MV-4-11 (cell line): ENCODE results near the gene PEX7.
"Not testable (repeated sequence)": the region's sequence is repeated elsewhere in the genome, so short reads cannot be mapped to it uniquely, and the experiment has no call there.

Experiments used
- DNase-seq: peaks from one replicate; lab custom pipeline; 2025; lab: John Stamatoyannopoulos, UW

The PEX7 gene

DNA sequence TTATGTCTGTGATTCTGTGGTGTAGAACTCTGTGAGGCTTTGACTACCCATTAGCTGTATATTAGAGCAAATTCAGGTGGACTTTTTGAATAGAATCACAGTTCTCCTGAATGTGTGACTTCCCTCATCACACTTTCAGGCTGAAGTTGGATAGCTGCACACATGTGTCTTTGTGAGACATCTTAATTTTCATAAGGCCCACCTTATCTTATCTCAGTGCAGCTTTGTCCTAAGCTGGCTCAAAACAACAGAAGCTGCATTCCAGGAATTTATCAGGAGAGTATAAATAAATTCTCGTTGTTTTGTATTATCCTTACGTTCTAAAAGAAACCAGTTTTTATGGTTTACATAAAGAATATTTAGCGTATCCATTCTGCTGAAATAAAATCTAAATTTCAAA lies 73.5 kb downstream of the PEX7 start:
- DNase-seq = no peak

DNA sequence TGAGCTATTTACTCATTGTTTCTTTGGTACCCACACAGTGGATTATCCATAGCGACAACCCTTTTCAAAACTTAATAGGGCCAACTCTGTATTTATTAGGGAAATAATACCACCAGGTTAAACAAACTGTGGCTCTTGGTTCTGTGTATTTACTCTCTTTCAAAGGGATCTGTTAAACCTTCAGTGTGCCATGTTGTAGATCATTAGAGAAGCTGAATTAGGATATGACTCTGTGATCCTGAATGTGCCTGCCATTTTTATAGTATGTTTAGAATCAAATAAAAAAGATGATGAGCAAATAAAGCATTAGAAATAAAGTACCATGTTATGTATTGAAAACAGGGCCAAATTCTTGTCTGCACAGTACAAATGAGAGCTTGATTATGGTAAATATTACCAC lies 74.7 kb downstream of the PEX7 start:
- DNase-seq = no peak

DNA sequence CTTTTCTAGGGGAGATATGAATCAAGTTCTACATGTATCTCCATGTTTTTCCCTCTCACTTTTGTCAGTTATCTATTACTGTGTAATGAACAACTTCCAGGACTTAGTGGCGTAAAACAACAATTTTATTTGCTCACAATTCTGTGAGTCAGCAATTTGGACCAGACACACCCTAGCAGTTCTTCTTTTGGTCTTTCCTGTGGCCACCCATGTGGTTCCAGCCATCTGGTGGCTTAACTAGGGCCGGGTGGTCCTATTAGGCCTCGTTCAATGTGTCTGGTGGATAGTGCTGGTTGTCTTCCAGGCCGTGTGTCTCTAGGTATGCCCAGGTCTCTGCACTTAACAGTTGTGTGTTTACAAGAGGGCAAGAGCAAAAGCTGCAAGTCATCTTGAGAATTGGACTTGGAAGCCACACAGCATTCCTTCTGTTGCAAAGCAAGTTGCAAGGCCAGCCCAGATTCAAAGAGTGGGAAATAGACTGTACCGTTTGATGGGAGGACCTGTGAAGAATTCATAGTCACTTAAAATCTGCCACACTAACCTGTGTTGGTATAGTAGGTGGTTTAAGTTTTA lies 78.9 kb downstream of the PEX7 start:
- peak; percentile 3 for DNase-seq

DNA sequence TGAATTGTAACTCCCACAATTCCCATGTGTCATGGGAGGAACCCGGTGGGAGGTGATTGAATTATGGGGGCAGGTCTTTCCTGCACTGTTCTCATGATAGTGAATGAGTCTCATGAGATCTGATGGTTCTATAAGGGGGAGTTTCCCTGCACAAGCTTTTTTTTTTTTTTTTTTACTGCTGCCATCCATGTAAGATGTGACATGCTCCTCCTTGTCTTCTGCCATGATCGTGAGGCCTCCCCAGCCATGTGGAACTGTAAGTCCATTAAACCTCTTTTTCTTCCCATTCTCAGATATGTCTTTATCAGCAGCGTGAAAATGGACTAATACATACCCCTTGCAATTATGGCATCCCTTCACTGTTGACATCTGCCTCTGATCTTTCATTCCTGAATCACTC lies 82.1 kb downstream of the PEX7 start:
- not testable (repeated sequence) for DNase-seq

DNA sequence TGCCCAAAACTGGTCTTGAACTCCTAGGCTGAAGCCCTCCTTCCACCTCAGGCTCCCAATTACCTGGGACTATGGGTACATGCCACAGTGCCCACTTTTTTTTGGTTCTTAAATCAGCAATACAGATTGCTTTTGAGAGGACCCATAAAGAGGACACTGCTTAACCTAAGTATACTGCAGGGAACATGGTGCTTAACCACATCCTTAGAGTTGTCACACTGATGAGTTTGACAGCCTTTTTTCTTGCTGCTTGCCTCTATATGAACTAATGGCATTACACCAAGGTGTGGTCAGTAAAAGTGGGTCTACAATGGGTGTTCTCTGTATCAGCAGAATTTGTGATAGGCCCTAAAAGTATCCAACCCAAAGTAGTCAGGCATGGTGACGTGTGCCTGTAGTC lies 92.6 kb downstream of the PEX7 start:
- DNase-seq = no peak

DNA sequence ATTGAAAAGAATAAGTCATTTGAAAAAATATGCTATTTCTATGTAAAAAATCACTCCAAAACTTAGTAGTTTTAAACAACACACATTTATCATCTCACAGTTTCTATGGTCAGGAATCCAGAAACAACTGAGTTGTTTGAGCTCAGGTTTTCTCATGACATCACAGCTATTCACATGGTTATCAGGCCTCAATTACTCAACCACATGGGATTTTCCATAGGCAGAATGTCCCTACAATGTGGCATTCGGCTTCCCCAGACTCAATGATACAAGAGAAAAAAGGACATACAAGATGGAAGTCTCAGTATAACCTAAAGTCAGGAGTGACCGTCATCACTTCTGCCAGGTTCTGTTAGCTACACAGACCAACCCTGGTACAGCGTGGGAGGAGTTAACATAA lies 96.3 kb downstream of the PEX7 start:
- DNase-seq = no peak

DNA sequence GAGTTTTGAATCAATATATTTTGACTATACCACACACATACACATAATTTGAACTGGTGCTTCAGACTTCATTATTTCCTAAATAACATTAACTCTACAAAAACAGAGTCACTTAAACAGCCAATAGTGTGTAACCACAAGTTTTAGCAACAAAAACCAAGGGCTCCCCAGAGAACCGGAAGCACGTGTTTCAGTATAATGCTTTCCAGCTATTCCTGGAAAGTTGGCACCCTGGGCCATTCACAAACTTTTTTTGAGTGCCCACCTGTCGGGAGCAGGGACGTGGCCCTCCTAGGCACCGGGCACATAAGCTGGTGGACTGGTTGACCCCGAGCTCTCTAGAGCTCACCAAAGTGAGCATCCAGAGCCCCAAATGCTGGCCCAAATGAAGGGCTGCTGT lies 97.8 kb downstream of the PEX7 start:
- DNase-seq = peak; percentile 54

DNA sequence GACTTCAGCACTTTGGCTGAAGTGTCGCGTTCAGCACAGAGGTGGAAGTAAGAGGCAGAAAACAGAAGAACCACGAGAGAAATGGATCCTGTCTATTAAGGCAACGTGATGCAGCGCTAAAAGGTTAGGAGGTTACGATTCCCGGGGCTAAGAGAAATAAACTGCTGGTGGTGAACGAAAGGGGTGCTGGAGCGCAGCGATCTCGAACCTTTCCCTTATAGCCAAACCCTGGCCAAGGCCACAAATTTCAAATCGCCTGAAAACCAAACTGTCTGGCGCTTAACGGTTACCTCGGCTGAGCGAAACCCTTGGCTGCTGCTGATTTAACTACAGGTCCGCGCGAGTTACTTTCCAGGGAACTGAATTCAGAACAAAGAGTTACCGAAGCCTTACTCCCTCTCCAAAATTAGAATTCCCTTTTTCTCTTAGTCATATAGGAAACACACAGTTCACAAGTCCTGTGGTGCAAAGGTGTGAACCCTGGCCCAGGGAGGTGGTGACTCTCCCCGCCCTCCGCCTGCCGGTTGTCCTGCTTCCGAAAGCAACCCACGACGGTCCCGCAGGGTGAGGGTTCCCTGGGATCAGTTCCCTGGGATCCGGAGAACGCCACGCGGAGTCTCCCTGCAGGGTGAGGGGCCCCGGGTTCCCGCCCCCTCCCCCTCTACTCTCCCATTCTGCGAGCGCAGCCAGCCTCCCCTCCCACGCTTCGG lies 98.4 kb downstream of the PEX7 start:
- no peak for DNase-seq

DNA sequence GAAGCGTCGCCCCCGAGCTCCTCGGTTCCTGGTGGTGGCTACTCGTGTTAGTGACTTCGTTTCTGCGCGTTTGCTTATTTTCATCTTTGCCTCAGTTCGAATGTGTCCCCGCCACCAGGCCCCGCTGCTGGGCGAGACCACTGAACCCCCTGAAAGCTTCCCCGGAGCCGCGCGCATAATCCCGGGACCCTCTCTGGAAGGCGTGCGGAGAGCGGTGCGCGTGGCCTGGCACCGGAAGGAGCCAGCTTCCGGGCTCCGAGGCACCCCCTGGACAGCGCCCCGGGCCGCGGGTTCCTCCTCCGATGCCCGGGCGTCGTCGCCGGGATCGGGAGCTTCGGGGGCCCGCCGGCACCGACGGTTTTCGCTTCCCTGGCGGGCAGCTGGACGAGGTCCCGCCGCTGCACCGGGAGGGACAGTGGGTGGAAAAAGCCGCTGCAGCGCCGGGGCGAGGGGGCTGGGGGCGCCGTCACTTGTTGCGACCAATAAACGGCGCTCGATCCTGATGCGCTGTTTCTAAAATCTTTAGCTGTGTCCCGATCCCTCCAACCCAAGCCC lies 99.1 kb downstream of the PEX7 start:
- DNase-seq = no peak

DNA sequence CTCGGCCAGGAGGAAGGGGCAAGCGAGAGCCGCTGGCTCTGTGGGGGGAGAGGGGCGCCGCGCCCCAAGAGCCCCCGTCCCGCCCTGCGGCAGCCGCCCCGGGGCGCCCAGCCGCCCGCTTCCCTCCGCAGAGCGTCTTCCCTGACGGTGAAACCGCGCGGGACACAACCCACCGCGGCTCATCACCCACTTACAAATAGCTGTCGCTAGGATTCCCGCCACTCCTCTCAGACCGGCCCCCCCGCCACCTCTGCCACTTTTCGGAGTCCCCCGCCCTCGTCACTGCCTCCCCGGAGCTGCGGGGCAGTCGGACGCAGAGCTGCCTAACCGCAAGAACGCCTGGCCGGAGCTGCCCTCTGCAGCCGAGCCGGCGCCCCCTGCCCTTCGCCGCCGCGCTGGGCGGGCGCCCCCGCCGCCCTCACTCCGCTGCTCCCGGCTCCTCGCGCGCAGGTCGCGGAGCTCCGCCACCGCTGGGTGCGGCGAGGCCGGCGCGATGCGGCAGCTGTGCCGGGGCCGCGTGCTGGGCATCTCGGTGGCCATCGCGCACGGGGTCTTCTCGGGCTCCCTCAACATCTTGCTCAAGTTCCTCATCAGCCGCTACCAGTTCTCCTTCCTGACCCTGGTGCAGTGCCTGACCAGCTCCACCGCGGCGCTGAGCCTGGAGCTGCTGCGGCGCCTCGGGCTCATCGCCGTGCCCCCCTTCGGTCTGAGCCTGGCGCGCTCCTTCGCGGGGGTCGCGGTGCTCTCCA lies 99.7 kb downstream of the PEX7 start, which contains the start of gene SLC35D3:
Gene SLC35D3 (plus strand): TSS at position 366 of the 749 bp plus-strand sequence. CDS start 128 bp downstream, at position 494.
- peak; percentile 16 for DNase-seq

DNA sequence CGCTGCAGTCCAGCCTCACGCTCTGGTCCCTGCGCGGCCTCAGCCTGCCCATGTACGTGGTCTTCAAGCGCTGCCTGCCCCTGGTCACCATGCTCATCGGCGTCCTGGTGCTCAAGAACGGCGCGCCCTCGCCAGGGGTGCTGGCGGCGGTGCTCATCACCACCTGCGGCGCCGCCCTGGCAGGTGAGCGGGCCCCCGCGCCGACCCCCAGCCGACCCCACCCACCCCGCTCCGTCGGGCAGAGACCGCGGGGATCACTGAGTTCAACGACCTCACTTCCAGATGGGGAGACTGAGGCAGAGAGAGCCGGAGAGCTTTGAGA lies 100.3 kb downstream of the PEX7 start:
- DNase-seq = no peak

DNA sequence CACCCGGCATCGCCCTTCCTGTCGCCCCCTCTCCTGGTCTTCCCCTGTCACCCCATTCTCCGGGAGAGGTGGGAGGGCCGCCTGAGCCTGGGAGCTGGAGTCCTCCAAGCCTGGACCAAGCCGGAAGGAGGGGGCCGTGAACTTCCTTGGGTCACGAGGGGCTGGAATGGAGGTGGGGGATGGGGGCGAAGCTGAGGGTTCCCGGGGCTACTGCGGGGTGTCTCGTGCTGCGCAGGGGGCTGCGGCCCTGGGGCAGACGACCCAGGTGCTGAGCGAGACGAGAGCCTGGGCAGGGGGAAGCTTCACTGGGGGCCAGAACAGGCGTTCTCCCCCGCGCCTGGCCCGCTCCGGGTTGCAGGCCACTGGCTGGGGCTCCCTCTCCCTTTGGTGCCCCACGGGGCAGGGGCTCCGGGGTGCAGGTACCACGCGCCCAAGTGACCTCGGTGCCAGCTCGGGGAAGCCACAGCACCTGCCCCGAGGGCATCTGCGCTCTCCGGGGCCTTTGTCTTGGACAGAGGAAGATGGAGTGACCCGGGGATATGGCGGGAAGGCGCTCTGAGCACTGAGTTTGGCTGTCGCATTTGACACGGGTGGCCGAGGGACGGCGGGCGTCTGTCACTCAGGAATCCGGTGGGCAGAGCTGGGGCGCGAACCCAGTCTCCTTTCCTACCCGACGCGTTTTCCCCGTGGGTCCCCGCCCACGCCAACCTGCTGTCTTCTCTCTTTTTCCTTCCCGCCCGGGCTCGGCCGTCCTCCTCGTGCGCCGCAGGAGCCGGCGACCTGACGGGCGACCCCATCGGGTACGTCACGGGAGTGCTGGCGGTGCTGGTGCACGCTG lies 100.9 kb downstream of the PEX7 start:
- DNase-seq = no peak

DNA sequence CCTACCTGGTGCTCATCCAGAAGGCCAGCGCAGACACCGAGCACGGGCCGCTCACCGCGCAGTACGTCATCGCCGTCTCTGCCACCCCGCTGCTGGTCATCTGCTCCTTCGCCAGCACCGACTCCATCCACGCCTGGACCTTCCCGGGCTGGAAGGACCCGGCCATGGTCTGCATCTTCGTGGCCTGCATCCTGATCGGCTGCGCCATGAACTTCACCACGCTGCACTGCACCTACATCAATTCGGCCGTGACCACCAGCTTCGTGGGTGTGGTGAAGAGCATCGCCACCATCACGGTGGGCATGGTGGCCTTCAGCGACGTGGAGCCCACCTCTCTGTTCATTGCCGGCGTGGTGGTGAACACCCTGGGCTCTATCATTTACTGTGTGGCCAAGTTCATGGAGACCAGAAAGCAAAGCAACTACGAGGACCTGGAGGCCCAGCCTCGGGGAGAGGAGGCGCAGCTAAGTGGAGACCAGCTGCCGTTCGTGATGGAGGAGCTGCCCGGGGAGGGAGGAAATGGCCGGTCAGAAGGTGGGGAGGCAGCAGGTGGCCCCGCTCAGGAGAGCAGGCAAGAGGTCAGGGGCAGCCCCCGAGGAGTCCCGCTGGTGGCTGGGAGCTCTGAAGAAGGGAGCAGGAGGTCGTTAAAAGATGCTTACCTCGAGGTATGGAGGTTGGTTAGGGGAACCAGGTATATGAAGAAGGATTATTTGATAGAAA lies 101.7 kb downstream of the PEX7 start:
- no peak for DNase-seq

DNA sequence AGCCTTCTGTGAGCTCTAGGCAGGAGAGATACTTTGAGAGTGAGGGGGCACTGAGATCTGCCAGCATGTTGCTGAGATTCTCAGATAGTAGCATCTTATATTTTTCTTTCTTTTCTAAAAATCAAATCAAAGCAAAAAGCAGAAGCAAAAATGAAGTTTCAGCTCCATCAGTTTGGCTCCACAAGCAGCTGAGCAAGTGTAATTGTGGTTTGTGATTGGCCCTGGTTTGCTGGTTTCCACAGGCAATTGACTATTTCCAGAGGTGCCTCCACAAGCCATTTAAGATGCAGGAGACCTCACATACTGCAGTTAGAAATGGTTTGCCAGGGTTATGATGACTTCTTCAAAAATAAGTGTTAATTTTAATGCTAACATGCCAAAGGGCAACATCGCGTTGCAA lies 104.0 kb downstream of the PEX7 start:
- DNase-seq = no peak

DNA sequence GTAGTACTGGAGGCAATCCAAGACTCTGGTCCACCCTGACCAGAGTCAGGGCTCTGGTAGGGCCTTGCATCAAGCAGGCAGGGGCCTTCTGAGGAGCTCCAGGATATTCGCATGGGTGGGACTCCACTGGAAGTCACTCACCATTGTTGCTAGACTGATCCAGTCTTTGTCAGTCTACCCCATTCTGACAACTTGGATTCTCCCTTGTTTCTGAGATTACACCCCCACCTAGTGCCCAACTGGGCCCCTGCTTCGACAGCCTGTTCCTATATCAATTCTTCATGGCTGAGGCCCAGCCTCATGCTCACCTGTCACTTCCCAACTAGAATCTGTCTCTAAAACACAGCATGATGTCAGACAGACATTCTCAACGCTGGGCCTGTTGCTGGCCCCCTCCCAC lies 104.9 kb downstream of the PEX7 start:
- no peak for DNase-seq

DNA sequence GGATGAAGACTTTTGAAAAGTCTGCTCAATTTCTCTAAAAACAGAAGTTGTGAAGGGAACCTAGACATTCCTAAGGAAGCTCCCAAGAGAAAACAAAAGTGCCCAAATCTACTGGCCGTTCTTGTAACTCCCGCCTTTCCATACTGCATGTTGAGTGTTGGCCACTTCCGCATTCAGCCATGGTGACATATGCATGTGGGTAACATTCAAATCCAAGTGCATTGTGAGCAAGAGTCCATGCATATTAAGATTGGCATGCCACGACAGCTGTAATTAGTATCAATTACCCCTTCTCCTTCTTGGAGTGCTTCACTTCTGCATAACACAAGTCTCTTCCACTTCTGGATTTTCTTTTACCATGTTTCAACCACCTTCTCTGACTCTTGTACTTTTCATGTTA lies 108.1 kb downstream of the PEX7 start:
- DNase-seq = peak; percentile 35

DNA sequence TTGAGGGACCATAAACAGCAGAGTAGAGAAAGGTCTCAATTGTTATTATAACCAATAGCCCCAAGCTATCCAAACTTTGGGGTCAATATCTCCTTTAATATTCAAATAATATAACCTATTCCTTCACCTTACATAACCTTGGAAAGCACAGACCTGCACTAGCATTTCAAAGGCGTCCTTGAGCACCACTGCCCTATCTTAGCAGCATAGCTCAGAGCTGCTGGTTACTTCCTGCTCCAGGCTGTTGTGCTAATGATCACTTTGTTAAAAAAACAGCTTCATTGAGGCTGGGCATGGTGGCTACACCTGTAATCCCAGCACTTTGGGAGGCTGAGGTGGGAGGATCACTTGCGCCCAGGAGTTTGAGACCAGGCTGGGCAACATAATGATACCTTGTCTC lies 110.2 kb downstream of the PEX7 start:
- no peak for DNase-seq

DNA sequence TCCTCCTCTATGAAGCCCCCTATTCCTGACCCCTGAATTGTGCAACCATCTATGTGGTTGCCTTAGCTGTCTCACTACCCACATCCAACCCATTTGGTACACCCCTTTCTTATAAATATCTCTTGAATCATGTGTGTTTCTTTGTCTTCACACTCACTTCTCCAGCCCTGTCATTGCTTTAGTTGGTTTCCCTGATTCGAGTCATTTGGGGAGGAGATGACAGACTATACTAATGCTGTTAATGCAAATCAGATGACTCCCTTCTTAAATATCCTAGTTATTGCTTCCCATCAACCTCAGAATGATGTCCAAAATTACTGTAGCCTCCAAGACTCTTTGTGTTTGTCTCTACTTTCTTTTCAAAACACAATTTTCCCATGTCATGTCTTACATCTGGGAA lies 122.7 kb downstream of the PEX7 start:
- DNase-seq = no peak

DNA sequence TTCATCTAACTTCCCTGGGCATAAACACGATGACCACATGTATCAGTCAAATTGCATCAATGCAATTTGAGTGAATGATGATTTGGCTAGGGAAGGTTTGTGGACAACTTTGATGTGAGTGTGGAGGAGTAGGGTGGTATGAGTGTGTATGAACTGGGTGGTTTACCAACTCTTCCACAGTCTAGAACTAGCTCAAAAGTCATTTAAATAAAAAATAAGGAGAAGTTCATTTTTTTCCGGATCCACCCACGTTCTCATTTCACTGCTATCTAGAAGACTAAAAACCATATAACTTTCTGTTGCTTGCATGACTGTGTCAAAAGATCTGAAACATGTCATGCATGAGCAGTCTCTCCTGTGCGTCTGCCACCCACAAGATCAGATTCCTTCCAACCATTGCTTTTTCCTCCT lies 123.3 kb downstream of the PEX7 start:
- no peak for DNase-seq

DNA sequence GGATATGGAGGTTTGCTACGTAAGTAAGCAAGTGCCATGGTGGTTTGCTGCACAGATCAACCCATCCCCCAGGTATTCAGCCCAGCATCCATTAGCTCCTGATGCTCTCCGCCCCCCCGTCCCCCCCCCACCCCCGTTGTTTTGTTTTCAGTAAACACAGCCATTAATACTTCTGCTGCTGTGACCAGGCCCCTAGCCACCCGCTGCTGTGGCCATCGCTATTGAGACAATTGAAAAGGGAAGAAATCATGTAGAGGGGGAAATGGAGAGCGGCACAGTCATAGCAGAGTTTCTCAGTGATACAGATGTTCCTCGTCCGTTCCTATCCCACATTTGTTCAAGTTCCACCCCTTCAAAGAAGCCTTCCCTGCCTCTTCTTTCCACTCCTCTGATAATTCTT lies 124.6 kb downstream of the PEX7 start:
- DNase-seq = no peak

DNA sequence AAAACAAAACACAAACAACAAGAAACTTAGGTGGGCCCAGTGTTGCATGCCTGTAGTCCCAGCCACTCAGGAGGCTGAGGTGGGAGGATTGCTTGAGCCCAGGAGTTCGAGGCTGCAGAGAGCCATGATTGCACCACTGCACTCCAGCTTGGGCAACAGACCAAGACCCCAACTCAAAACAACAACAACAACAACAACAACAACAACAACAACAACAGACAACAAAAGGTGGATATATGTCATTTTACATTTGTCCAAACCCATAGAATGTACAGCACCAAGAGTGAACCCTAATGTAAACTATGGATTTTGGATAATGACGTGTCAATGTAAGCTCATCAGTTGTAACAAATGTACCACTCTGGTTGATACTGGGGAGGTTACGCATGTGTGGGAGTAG lies 127.6 kb downstream of the PEX7 start:
- not testable (repeated sequence) for DNase-seq
